ENCODE results near the gene SNX18. TPM values are rescaled to one million over a fixed set of nuclear protein-coding genes. Genes with fewer than 3 reads are reported as not detected.

SNX18 gene
- total RNA-seq, 1 donor from 2014 or later, result 22.3 TPM

GRCh38 chr5:54537725-54538124, 20.2 kb downstream of the SNX18 start:
- Mint-ChIP-seq H3K27ac (ENCODE audit: unreplicated experiment) (no peak overlapping the region), H3K36me3 (ENCODE audit: low read depth, unreplicated experiment) (no peaks in the 10 kb centered on the region), H3K4me3 (ENCODE audit: unreplicated experiment) (no peak overlapping the region), H3K9me3 (ENCODE audit: unreplicated experiment) (no peaks in the 10 kb centered on the region), H3K4me1 (ENCODE audit: unreplicated experiment) (peaks cover 13% of the 10 kb centered on the region), H3K27me3 (ENCODE audit: unreplicated experiment) (peaks cover 3% of the 10 kb centered on the region)
- TF ChIP-seq CTCF (IDR thresholded peaks at IDR 0.05; ENCODE audit: unreplicated experiment), result no peak
- no peak for DNase-seq (ENCODE audit: low spot score)

- peaks cover 3% of the 10 kb centered on the region for H3K27me3 Mint-ChIP-seq (ENCODE audit: unreplicated experiment)
- H3K4me3 Mint-ChIP-seq (ENCODE audit: unreplicated experiment), result no peak overlapping the region
- no peaks in the 10 kb centered on the region for H3K36me3 Mint-ChIP-seq (ENCODE audit: low read depth, unreplicated experiment)
- DNase-seq (ENCODE audit: low spot score), result no peak
- no peak overlapping the region for H3K27ac Mint-ChIP-seq (ENCODE audit: unreplicated experiment)
- peaks cover 13% of the 10 kb centered on the region for H3K4me1 Mint-ChIP-seq (ENCODE audit: unreplicated experiment)
- no peaks in the 10 kb centered on the region for H3K9me3 Mint-ChIP-seq (ENCODE audit: unreplicated experiment)
- no peak for TF ChIP-seq CTCF (IDR thresholded peaks at IDR 0.05; ENCODE audit: unreplicated experiment)
Observed at GRCh38 chr5:54538156-54538555, 20.6 kb downstream of the SNX18 start.

- DNase-seq (ENCODE audit: low spot score), result no peak
- peaks cover 3% of the 10 kb centered on the region for H3K27me3 Mint-ChIP-seq (ENCODE audit: unreplicated experiment)
- no peaks in the 10 kb centered on the region for H3K9me3 Mint-ChIP-seq (ENCODE audit: unreplicated experiment)
- no peak overlapping the region for H3K4me3 Mint-ChIP-seq (ENCODE audit: unreplicated experiment)
- H3K4me1 Mint-ChIP-seq (ENCODE audit: unreplicated experiment), result peaks cover 5% of the 10 kb centered on the region
- H3K36me3 Mint-ChIP-seq (ENCODE audit: low read depth, unreplicated experiment), result no peaks in the 10 kb centered on the region
- H3K27ac Mint-ChIP-seq (ENCODE audit: unreplicated experiment), result no peak overlapping the region
- TF ChIP-seq CTCF (IDR thresholded peaks at IDR 0.05; ENCODE audit: unreplicated experiment), result no peak
Observed at GRCh38 chr5:54539001-54539400, 21.4 kb downstream of the SNX18 start.

- no peaks in the 10 kb centered on the region for H3K36me3 Mint-ChIP-seq (ENCODE audit: low read depth, unreplicated experiment)
- no peaks in the 10 kb centered on the region for H3K4me1 Mint-ChIP-seq (ENCODE audit: unreplicated experiment)
- H3K4me3 Mint-ChIP-seq (ENCODE audit: unreplicated experiment), result no peak overlapping the region
- H3K27me3 Mint-ChIP-seq (ENCODE audit: unreplicated experiment), result peaks cover 3% of the 10 kb centered on the region
- no peak overlapping the region for H3K27ac Mint-ChIP-seq (ENCODE audit: unreplicated experiment)
- TF ChIP-seq CTCF (IDR thresholded peaks at IDR 0.05; ENCODE audit: unreplicated experiment), result no peak
- no peak for DNase-seq (ENCODE audit: low spot score)
- H3K9me3 Mint-ChIP-seq (ENCODE audit: unreplicated experiment), result no peaks in the 10 kb centered on the region
Observed at GRCh38 chr5:54540286-54540685, 22.7 kb downstream of the SNX18 start.

GRCh38 chr5:54541823-54542783, 24.5 kb downstream of the SNX18 start:
- Mint-ChIP-seq H3K9me3 (ENCODE audit: unreplicated experiment) (no peaks in the 10 kb centered on the region), H3K36me3 (ENCODE audit: low read depth, unreplicated experiment) (no peaks in the 10 kb centered on the region), H3K4me1 (ENCODE audit: unreplicated experiment) (no peaks in the 10 kb centered on the region), H3K27me3 (ENCODE audit: unreplicated experiment) (no peaks in the 10 kb centered on the region), H3K27ac (ENCODE audit: unreplicated experiment) (no peak overlapping the region), H3K4me3 (ENCODE audit: unreplicated experiment) (no peak overlapping the region)
- TF ChIP-seq CTCF (IDR thresholded peaks at IDR 0.05; ENCODE audit: unreplicated experiment), result no peak
- DNase-seq (ENCODE audit: low spot score), result no peak
